Stimulated activated naive CD8-positive, alpha-beta T cell treated with anti-CD3 and anti-CD28 coated beads, Interleukin-15, amount 100 ng/mL, for 72 hours (primary cell): Measurements from ENCODE around the gene WASF3.
"Not testable (repeated sequence)": the region's sequence is repeated elsewhere in the genome, so short reads cannot be mapped to it uniquely, and the experiment has no call there.

Experiments used
- ATAC-seq: fragments of 150-1000 bp; cut with Tn5 transposase; 2 replicates; pipeline ENCODE4 v1.10.0; 2021; ENCODE audit warnings: mild to moderate bottlenecking, moderate library complexity
- DNase-seq, 2 donors: peaks; one replicate each; pipeline ENCODE4 v3.0.0; 2021 to 2022
- H3K27ac Mint-ChIP-seq, 2 donors: one replicate each; pipeline ENCODE4 v1.8.0; 2022; ENCODE audit warnings: mild to moderate bottlenecking in 2 of 2, mixed read lengths in 2 of 2, moderate library complexity in 2 of 2
- H3K27me3 Mint-ChIP-seq: one replicate; pipeline ENCODE4 v1.8.0; 2022; ENCODE audit warnings: mixed read lengths
- H3K4me1 Mint-ChIP-seq: one replicate; pipeline ENCODE4 v1.8.0; 2022; ENCODE audit warnings: mild to moderate bottlenecking, mixed read lengths
- H3K4me3 Mint-ChIP-seq, 2 donors: one replicate each; pipeline ENCODE4 v1.8.0; 2022; ENCODE audit warnings: mild to moderate bottlenecking in 2 of 2, mixed read lengths in 2 of 2, moderate library complexity in 1 of 2
- H3K9me3 Mint-ChIP-seq, 2 donors: one replicate each; pipeline ENCODE4 v1.8.0; 2022; ENCODE audit warnings: mixed read lengths in 2 of 2

Gene WASF3

DNA sequence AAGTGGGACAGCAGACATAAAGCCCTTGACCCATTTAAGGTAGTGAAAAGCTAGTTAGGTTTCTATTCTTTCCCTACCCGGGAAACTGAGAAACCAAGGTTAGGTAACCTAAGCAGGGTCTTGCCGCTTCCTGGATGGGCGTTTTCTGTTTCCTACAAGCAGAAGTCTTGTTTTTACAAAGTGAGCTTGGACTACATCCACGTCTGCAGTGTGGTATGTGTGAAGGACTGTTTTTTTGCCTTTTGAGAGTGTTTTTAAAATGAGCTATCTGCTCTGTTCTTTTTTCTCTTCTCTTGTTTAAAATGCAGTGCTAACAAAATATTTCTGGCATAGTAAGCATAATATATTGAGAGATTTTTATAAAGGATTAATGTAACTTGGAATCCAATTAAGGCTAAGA lies 153.7 kb downstream of the WASF3 start:
- H3K27me3 Mint-ChIP-seq: no peaks in the 10 kb centered on the region
- H3K9me3 Mint-ChIP-seq: peaks cover 7 to 9% of the 10 kb centered on the region in 2 donors

DNA sequence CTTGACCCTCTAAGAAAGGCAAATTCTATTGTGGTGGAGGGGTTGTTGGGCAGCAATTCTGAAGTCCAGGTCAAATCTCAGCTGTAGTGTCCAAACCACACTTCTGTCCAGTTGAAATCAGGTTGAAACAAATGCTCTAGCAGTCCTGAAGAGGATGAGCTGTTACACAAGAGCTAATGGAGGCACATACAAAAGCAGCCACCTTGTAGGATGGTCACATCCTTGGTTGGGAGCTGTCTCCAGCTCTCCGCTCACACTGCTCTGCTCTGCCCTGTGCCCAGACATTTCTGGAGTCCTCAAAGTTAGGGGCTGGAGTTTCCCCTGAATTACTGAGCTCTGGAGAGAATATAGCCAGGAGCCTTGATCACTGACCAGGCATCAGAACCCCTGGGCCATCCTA lies 155.9 kb downstream of the WASF3 start:
- Mint-ChIP-seq H3K4me3 (no peak overlapping the region), H3K27ac (no peak overlapping the region), H3K27me3 (no peaks in the 10 kb centered on the region), H3K4me1 (peaks cover 10% of the 10 kb centered on the region), H3K9me3 (peaks cover 7 to 9% of the 10 kb centered on the region in 2 donors)
- DNase-seq (no peak), ATAC-seq (no peak)

More for the DNA sequence above, 153.7 kb downstream of the WASF3 start:
- no peak overlapping the region for H3K4me3 Mint-ChIP-seq
- no peak overlapping the region for H3K27ac Mint-ChIP-seq
- ATAC-seq (no peak), DNase-seq (no peak)
- H3K4me1 Mint-ChIP-seq: peaks cover 10% of the 10 kb centered on the region

- DNase-seq (no peak), ATAC-seq (no peak)
- Mint-ChIP-seq H3K9me3 (peaks cover 7 to 9% of the 10 kb centered on the region in 2 donors), H3K4me3 (no peak overlapping the region), H3K27me3 (no peaks in the 10 kb centered on the region), H3K27ac (no peak overlapping the region), H3K4me1 (peaks cover 25% of the 10 kb centered on the region)
Observed at GRCh38 chr13:26716984-26717383, 159.5 kb downstream of the WASF3 start.

DNA sequence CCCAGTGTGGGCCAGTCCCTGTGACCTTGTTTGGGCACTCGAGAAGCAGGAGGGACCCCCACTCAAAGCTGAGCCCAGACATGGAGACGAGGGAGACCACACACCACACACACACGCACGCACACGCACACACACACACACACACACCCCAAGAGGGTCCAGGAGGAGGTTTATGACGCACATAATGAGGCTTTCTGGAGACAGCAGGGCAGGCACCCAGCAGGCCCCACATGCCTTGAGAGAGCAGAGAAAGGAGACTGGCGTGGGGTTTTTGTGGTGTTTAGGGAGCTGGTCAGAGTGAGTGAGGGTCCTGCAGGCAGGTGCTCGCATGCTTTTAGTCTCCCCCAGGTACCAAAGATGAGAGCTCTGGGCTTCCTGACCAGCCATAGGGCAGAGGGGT lies 160.7 kb downstream of the WASF3 start:
- Mint-ChIP-seq H3K9me3 (peaks cover 0 to 1% of the 10 kb centered on the region in 2 donors), H3K27ac (no peak overlapping the region), H3K27me3 (no peaks in the 10 kb centered on the region), H3K4me3 (no peak overlapping the region), H3K4me1 (peaks cover 31% of the 10 kb centered on the region)
- DNase-seq: no peak
- ATAC-seq: no peak

DNA sequence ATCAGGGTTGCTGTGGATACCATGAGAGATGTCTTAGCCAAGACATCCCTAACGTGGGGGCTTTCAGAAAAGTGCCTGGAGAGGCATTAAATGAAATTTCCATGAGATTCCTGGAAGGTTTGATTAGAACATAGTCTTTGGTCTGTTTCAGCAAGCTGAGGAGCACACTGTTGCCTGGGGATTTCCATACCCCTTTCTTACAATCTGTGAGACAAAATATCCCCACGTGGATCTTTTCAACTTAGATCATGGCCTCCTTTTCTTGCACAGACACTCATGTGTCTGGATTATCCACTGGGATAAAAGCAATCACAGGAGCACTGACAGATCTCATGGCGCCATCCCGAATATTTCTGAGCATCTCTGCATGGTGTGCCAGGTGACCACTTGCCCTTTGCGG lies 161.4 kb downstream of the WASF3 start:
- peaks cover 31% of the 10 kb centered on the region for H3K4me1 Mint-ChIP-seq
- DNase-seq (no peak), ATAC-seq (no peak)
- H3K4me3 Mint-ChIP-seq: no peak overlapping the region
- H3K27ac Mint-ChIP-seq: no peak overlapping the region
- H3K9me3 Mint-ChIP-seq: no peaks in the 10 kb centered on the region
- H3K27me3 Mint-ChIP-seq: no peaks in the 10 kb centered on the region

DNA sequence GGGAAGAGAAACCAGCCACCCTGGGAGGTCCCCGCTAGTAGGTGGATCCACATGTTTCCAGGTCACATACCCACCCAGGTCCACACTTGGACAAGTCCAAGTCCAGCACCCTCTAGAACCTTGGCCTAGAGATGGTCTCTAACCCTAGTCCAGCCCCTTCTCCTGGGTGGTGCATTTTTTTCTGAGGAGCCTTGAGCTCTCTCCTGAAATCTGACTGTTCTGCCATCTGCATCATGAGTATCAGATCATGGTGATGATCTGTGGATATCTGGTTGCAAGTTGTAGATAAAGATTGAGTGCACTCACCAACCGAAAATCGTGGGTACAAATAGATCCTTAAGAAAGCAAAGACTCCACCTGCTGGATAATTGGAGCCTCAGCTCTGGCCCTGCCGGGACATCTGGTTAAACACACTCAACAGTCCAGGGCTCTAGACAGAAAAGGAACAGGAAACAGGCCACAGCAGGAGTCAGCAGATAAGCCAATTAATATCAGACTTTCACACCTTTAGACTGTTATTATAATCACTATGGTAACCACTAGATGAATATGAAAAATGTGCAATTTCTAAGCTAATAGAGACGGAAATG lies 162.0 kb downstream of the WASF3 start:
- no peak for DNase-seq
- no peak overlapping the region for H3K4me3 Mint-ChIP-seq
- peaks cover 31% of the 10 kb centered on the region for H3K4me1 Mint-ChIP-seq
- no peak for ATAC-seq
- H3K27me3 Mint-ChIP-seq: no peaks in the 10 kb centered on the region
- no peaks in the 10 kb centered on the region for H3K9me3 Mint-ChIP-seq
- H3K27ac Mint-ChIP-seq: peak overlapping the region in 1 of 2 donors; percentile 27

- DNase-seq (peak; percentile 38 to 42), ATAC-seq (peak; percentile 89)
- H3K9me3 Mint-ChIP-seq: no peaks in the 10 kb centered on the region
- no peaks in the 10 kb centered on the region for H3K27me3 Mint-ChIP-seq
- H3K4me1 Mint-ChIP-seq: peaks cover 31% of the 10 kb centered on the region
- peak overlapping the region; percentile 81 to 89 for H3K4me3 Mint-ChIP-seq
- H3K27ac Mint-ChIP-seq: peak overlapping the region; percentile 86 to 94
Observed at GRCh38 chr13:26721251-26722121, 164.0 kb downstream of the WASF3 start.

- H3K4me3 Mint-ChIP-seq: peak overlapping the region; percentile 56 to 89
- H3K4me1 Mint-ChIP-seq: peaks cover 31% of the 10 kb centered on the region
- ATAC-seq (no peak), DNase-seq (no peak)
- H3K27me3 Mint-ChIP-seq: no peaks in the 10 kb centered on the region
- no peaks in the 10 kb centered on the region for H3K9me3 Mint-ChIP-seq
- peak overlapping the region in 1 of 2 donors; percentile 77 for H3K27ac Mint-ChIP-seq
Observed at GRCh38 chr13:26722321-26722720, 164.8 kb downstream of the WASF3 start.

DNA sequence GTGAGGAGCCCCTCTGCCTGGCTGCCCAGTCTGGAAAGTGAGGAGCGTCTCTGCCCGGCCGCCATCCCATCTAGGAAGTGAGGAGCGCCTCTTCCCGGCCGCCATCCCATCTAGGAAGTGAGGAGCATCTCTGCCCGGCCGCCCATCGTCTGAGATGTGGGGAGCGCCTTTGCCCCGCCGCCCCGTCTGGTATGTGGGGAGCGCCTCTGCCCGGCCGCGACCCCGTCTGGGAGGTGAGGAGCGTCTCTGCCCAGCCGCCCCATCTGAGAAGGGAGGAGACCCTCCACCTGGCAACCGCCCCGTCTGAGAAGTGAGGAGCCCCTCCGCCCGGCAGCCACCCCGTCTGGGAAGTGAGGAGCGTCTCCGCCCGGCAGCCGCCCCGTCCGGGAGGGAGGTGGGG lies 166.1 kb downstream of the WASF3 start:
- not testable (repeated sequence) for H3K9me3 Mint-ChIP-seq, H3K27me3 Mint-ChIP-seq, DNase-seq, ATAC-seq, H3K27ac Mint-ChIP-seq, H3K4me3 Mint-ChIP-seq
- H3K4me1 Mint-ChIP-seq: peaks cover 31% of the 10 kb centered on the region

DNA sequence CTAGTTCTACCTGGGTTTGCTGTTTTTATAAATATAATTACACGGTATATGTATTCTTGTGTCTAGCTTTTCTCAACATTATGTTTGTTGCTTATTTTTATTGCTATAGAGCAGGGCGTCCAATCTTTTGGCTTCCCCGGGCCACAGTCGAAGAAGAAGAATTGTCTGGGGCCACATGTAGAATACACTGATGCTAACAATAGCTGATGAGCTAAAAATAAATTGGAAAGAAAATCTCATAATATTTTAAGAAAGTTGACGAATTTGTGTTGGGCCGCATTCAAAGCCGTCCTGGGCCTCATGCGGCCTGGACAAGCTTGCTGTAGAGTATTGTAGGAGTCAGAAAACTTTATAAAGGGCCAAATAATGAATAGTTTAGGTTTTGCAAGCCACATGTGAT lies 169.2 kb downstream of the WASF3 start:
- H3K4me1 Mint-ChIP-seq: peaks cover 9% of the 10 kb centered on the region
- DNase-seq (no peak), ATAC-seq (no peak)
- no peaks in the 10 kb centered on the region for H3K9me3 Mint-ChIP-seq
- no peak overlapping the region for H3K4me3 Mint-ChIP-seq
- H3K27ac Mint-ChIP-seq: no peak overlapping the region
- H3K27me3 Mint-ChIP-seq: peaks cover 9% of the 10 kb centered on the region

DNA sequence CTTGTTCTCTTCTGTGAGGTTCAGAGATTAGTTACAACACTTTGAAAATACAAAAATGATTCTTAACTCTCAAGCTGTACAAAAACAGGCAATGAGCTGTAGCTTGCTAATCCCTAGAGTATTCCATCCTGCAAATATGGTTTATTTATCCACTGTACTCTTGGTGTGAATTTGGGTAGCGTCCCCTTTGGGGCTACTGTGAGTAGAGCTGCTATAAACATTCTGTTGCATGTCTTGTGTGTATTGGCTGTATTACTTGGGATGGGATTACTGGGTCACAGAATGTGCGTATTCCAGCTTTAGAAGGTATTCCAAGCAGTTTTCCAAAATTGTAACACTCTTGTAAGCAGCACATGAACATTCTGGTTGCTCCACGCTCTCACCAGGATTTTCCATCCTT lies 169.6 kb downstream of the WASF3 start:
- Mint-ChIP-seq H3K4me1 (peaks cover 5% of the 10 kb centered on the region), H3K9me3 (no peaks in the 10 kb centered on the region), H3K27ac (no peak overlapping the region), H3K27me3 (peaks cover 9% of the 10 kb centered on the region), H3K4me3 (no peak overlapping the region)
- DNase-seq: no peak
- ATAC-seq: no peak

DNA sequence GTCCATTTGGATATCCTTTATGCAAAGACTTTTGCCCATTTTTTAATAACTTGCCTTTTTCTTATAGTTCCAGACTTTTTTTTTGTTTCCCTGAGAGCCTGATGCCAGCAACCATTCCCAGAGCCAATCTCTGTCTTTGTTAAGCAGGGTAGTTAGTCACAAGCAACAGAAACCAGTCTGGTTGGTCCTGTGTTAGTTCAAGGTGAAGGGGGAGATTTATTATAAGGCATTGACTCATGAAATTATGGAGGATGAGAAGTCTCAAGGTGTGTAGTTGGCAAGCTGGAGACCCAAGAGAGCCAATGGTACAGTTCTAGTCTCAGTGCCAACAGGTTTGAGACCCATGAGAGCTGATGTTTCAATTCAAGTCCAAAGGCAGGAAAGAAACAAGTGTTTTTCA lies 170.2 kb downstream of the WASF3 start:
- no peaks in the 10 kb centered on the region for H3K9me3 Mint-ChIP-seq
- DNase-seq (no peak), ATAC-seq (no peak)
- no peak overlapping the region for H3K27ac Mint-ChIP-seq
- no peaks in the 10 kb centered on the region for H3K4me1 Mint-ChIP-seq
- no peak overlapping the region for H3K4me3 Mint-ChIP-seq
- peaks cover 9% of the 10 kb centered on the region for H3K27me3 Mint-ChIP-seq

DNA sequence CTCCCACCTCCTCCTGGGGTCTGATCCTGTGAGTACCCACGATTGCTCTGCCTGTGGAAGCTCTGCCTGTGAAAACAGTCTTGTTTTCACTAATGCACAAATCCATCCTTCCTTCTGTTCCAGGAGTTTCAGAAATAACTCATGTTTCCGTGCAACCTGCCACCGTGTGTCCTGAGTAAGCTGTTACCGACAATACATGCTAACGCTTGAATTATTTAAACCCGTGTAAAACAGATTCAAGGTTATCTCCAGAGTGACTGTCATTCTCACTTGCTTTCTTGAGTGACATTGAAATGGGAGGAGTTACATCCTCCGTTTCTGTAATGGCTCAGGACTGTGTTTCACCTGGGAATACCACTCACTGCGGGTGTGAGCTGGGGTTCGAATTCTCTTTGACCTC lies 178.2 kb downstream of the WASF3 start:
- H3K9me3 Mint-ChIP-seq: peaks cover 15 to 26% of the 10 kb centered on the region in 2 donors
- H3K27me3 Mint-ChIP-seq: peaks cover 4% of the 10 kb centered on the region
- ATAC-seq (no peak), DNase-seq (no peak)
- H3K4me3 Mint-ChIP-seq: no peak overlapping the region
- no peaks in the 10 kb centered on the region for H3K4me1 Mint-ChIP-seq
- H3K27ac Mint-ChIP-seq: no peak overlapping the region
